A549 (cell line): Measurements from ENCODE around the gene MKNK1. TPM values are rescaled to one million over a fixed set of nuclear protein-coding genes. Genes with fewer than 3 reads are reported as not detected.

ENCODE experiments used
- ATAC-seq, 2 experiments: fragments of 200-7000 bp in 1 of 2; fragments of >200 bp in 1 of 2; cut with Nextera tagmentation in 1 of 2; cut with Tn5 transposase in 1 of 2; 3 replicates each; pipeline versions ENCODE4 v1.8.0 to v1.9.1; 2018 to 2020; ENCODE audit warnings: mild to moderate bottlenecking in 1 of 2, moderate library complexity in 1 of 2
- CTCF ChIA-PET: fragments of 300-600 bp; sonication (Branson Sonifier 250); formaldehyde crosslinking; extraction: SDS; loops from one replicate; lab custom pipeline; 2021; ENCODE audit warnings: antibody characterized with exemption, inconsistent platforms; lab: Yijun Ruan, JAX
- POLR2A ChIA-PET: fragments of 350-600 bp; formaldehyde crosslinking; extraction: SDS; loops from one replicate; lab custom pipeline; 2021; ENCODE audit warnings: antibody characterized with exemption, inconsistent platforms; lab: Yijun Ruan, JAX
- DNase-seq, 2 experiments: peaks; one replicate each; pipeline versions ENCODE4 v3.0.0 to v3.0.0-alpha.2; 2011 to 2016; ENCODE audit warnings: low read depth in 1 of 2, low spot score in 1 of 2
- FAIRE-seq: peaks from 2 replicates; lab custom pipeline; 2011; peaks lifted over from hg19 to GRCh38; lab: Jason Lieb, UNC
- H3K27ac ChIP-seq, 2 experiments: fragments of >200 bp; sonication (Bioruptor Twin); formaldehyde crosslinking; 3 replicates each; pipeline ENCODE4 v1.5.1; 2016 to 2017
- H3K4me1 ChIP-seq: fragments of >200 bp; sonication (Bioruptor Twin); formaldehyde crosslinking; 3 replicates; pipeline ENCODE4 v1.6.1; 2016
- H3K4me2 ChIP-seq: fragments of >200 bp; sonication (Bioruptor Twin); formaldehyde crosslinking; 3 replicates; pipeline ENCODE4 v1.6.1; 2016
- H3K4me3 ChIP-seq: fragments of >200 bp; sonication (Bioruptor Twin); formaldehyde crosslinking; 3 replicates; pipeline ENCODE4 v1.5.1; 2016
- H3K9me3 ChIP-seq: fragments of >200 bp; sonication (Bioruptor Twin); formaldehyde crosslinking; 3 replicates; pipeline ENCODE4 v1.6.1; 2016
- ATOH8 ChIP-seq: fragments of 250-450 bp; sonication (Bioruptor Pico); IDR thresholded peaks from 2 replicates; pipeline ENCODE4 v1.5.0; 2020; ENCODE audit warnings: low read depth, mild to moderate bottlenecking, moderate library complexity
- CTCF ChIP-seq: fragments of >200 bp; sonication (Bioruptor Twin); formaldehyde crosslinking; IDR thresholded peaks from 3 replicates; pipeline ENCODE4 v1.5.1; 2016
- E2F6 ChIP-seq: IDR thresholded peaks from 2 replicates; pipeline ENCODE4 v1.6.1; 2012; ENCODE audit warnings: low read depth, borderline replicate concordance
- FOSB ChIP-seq: fragments of 250-450 bp; sonication (Bioruptor Pico); IDR thresholded peaks from 2 replicates; pipeline ENCODE4 v1.5.0; 2020; ENCODE audit warnings: mild to moderate bottlenecking, moderate library complexity
- FOXS1 ChIP-seq: fragments of 250-450 bp; sonication (Bioruptor Pico); IDR thresholded peaks from 2 replicates; pipeline ENCODE4 v1.5.0; 2020; ENCODE audit warnings: mild to moderate bottlenecking, moderate library complexity
- HES2 ChIP-seq: fragments of >200 bp; sonication (Bioruptor Twin); formaldehyde crosslinking; IDR thresholded peaks from 2 replicates; pipeline ENCODE4 v1.6.1; 2016
- HMGXB4 ChIP-seq: fragments of 250-450 bp; sonication (Bioruptor Pico); IDR thresholded peaks from 2 replicates; pipeline ENCODE4 v1.5.0; 2021; ENCODE audit warnings: mild to moderate bottlenecking, moderate library complexity, borderline replicate concordance
- HOXA7 ChIP-seq: fragments of 250-450 bp; sonication (Bioruptor Pico); IDR thresholded peaks from 2 replicates; pipeline ENCODE4 v1.5.0; 2020; ENCODE audit warnings: mild to moderate bottlenecking, moderate library complexity
- JUN ChIP-seq, 2 experiments: fragments of >200 bp; sonication (Bioruptor Twin); formaldehyde crosslinking; IDR thresholded peaks; 2 replicates in 1 of 2; 3 replicates in 1 of 2; pipeline ENCODE4 v1.6.1; 2016 to 2017
- KDM1A ChIP-seq: fragments of 200-600 bp; sonication (generic); IDR thresholded peaks from 2 replicates; pipeline ENCODE4 v1.6.1; 2016; ENCODE audit warnings: low read depth, mild to moderate bottlenecking
- MAFK ChIP-seq: fragments of 450-650 bp; IDR thresholded peaks from 2 replicates; pipeline ENCODE4 v1.6.1; 2014; ENCODE audit not compliant: partially characterized antibody
- MAX ChIP-seq: IDR thresholded peaks from 2 replicates; pipeline ENCODE4 v1.6.1; 2012
- PHF8 ChIP-seq: fragments of 200-600 bp; sonication (generic); IDR thresholded peaks from 2 replicates; pipeline ENCODE4 v1.6.1; 2016; ENCODE audit warnings: low read depth, mild to moderate bottlenecking, antibody characterized with exemption, moderate library complexity, borderline replicate concordance
- RAD21 ChIP-seq, 2 experiments: fragments of >200 bp in 1 of 2; sonication (Bioruptor Twin) in 1 of 2; formaldehyde crosslinking in 1 of 2; IDR thresholded peaks in 1 of 2; conservative IDR thresholded peaks in 1 of 2; 2 replicates in 1 of 2; 3 replicates in 1 of 2; pipeline ENCODE4 v1.6.1; 2012 to 2018; ENCODE audit warnings: inconsistent platforms in 1 of 2
- RFX5 ChIP-seq: fragments of 450-650 bp; IDR thresholded peaks from 2 replicates; pipeline ENCODE4 v1.7.1; 2014; ENCODE audit warnings: antibody characterized with exemption, mild to moderate bottlenecking, moderate library complexity
- TFCP2L1 ChIP-seq: fragments of 250-450 bp; sonication (Bioruptor Pico); IDR thresholded peaks from 2 replicates; pipeline ENCODE4 v1.5.0; 2021; ENCODE audit warnings: mild to moderate bottlenecking
- USF2 ChIP-seq: fragments of 450-650 bp; IDR thresholded peaks from 2 replicates; pipeline ENCODE4 v1.6.1; 2014; ENCODE audit warnings: antibody characterized with exemption
- ZC3H11A ChIP-seq: fragments of 450-650 bp; IDR thresholded peaks from 2 replicates; pipeline ENCODE4 v1.6.1; 2014; ENCODE audit warnings: antibody characterized with exemption, mild to moderate bottlenecking
- ZFP36 ChIP-seq: fragments of 450-650 bp; IDR thresholded peaks from 2 replicates; pipeline ENCODE4 v1.6.1; 2014; ENCODE audit warnings: borderline replicate concordance; ENCODE audit not compliant: partially characterized antibody
- WGBS: methylation state at CpG from one replicate; pipeline ENCODE4 v1.1.6; 2017; ENCODE audit errors: missing lambda C conversion rate; 5-methylcytosine and 5-hydroxymethylcytosine counted together
- polyA plus RNA-seq, 4 experiments: library from polyadenylated mRNA; depleted of rRNA in 3 of 4; stranded (reverse); fragments of >200 nt; fragmentation: RNase III in 1 of 4; extraction: RNeasy Plus Mini Kit Qiagen cat#74134 plus additional on column Dnase treatment in 1 of 4; gene quantifications; 2 replicates in 3 of 4; 3 replicates in 1 of 4; pipeline ENCODE4 v1.2.3, GENCODE V29; 2011 to 2017

The MKNK1 gene
- polyA plus RNA-seq, 2 of the 4 experiments (the other 2 are of a cell fraction): 20.8 to 28.4 TPM

GRCh38 chr1:46615735-46616134, 11.7 kb upstream of the MKNK1 start:
- peak overlapping the region; percentile 79 to 94; a peak in 5 of 6 replicates for H3K27ac ChIP-seq
- H3K4me1 ChIP-seq: peaks cover 39% of the 10 kb centered on the region
- peak overlapping the region; percentile 81 for H3K4me2 ChIP-seq
- 94% methylated on average over 3 of the region's 3 CpGs for WGBS
- no peak for TF ChIP-seq RAD21 (conservative IDR thresholded peaks at IDR 0.05 in 1 of 2, IDR thresholded peaks at IDR 0.05 in 1 of 2)
- TF ChIP-seq ATOH8 (CRISPR knock-in tag): no peak
- no peak for TF ChIP-seq MAFK
- no peak for TF ChIP-seq FOXS1 (CRISPR knock-in tag)
- TF ChIP-seq ZFP36: no peak
- TF ChIP-seq MAX: no peak
- no peak for TF ChIP-seq PHF8
- no peak for TF ChIP-seq E2F6
- no peak for TF ChIP-seq KDM1A
- TF ChIP-seq HOXA7 (CRISPR knock-in tag): no peak
- TF ChIP-seq RFX5: no peak
- TF ChIP-seq HMGXB4 (CRISPR knock-in tag): no peak
- DNase-seq (no peak), ATAC-seq (no peak; a peak in 1 of 6 replicates), FAIRE-seq (no peak)
- CTCF ChIA-PET: interaction anchor here (1.3 kb wide), 1 partner anchor 12 kb away, joined by 3 read pairs; the partner anchor contains the start of gene MKNK1
- H3K4me3 ChIP-seq: peak overlapping the region; percentile 81
- POLR2A ChIA-PET: interaction anchor here (0.6 to 2.4 kb wide), 2 partner anchors 12 to 230 kb away, joined by 4 to 12 read pairs; partner anchors contain the start of gene MKNK1
- no peaks in the 10 kb centered on the region for H3K9me3 ChIP-seq

GRCh38 chr1:46615088-46615487, 11.0 kb upstream of the MKNK1 start:
- no peak overlapping the region for H3K4me3 ChIP-seq
- no peaks in the 10 kb centered on the region for H3K9me3 ChIP-seq
- no peak overlapping the region for H3K27ac ChIP-seq
- no peak for FAIRE-seq
- CTCF ChIA-PET: no interaction called here
- POLR2A ChIA-PET: interaction anchor here (1.7 to 2.4 kb wide), 2 partner anchors 11 kb away, joined by 7 to 12 read pairs; partner anchors contain the start of gene MKNK1
- WGBS: 84% methylated on average over 2 of the region's 2 CpGs
- TF ChIP-seq HES2 (no peak), USF2 (no peak), JUN (IDR thresholded peaks at IDR 0.05) (no peak), ZC3H11A (no peak), TFCP2L1 (CRISPR knock-in tag) (no peak), FOSB (no peak), CTCF (no peak), ATOH8 (CRISPR knock-in tag) (no peak)
- TF ChIP-seq, all 56 proteins: peak for 0
- ATAC-seq (no peak), DNase-seq (no peak)
- H3K4me2 ChIP-seq: peak overlapping the region; percentile 81
- peaks cover 39% of the 10 kb centered on the region for H3K4me1 ChIP-seq
